HL-60/S4 treated with retinoic acid at 250 ng/mL for 4 days and 3 days (cell line): ENCODE measurements around the gene EOLA2.
"Not testable (repeated sequence)": the region's sequence is repeated elsewhere in the genome, so short reads cannot be mapped to it uniquely, and the experiment has no call there.

Source experiments
- in situ Hi-C: fragments of 300-500 bp; cut with MboI; formaldehyde crosslinking; loops from 2 replicates; pipeline ENCODE4 v1.7.0; 2022; ENCODE audit warnings: low sequenced_read_pairs

EOLA2 gene

GRCh38 chrX:149938427-149938880 lies at the start of gene EOLA2:
TSS of gene EOLA2 (minus strand) at chrX:149938491. CDS start at chrX:149933874, 4,617 bp downstream.
- in situ Hi-C loops = no loop called here

GRCh38 chrX:149987613-149988012 lies 49.3 kb upstream of the EOLA2 start:
- in situ Hi-C loops = no loop called here

GRCh38 chrX:149984411-149984810 lies 46.1 kb upstream of the EOLA2 start:
- in situ Hi-C loops = no loop called here

GRCh38 chrX:149982310-149982709 lies 44.0 kb upstream of the EOLA2 start:
- in situ Hi-C loops = no loop called here

- in situ Hi-C loops = no loop called here
These were observed 40.9 kb upstream of the EOLA2 start for GRCh38 chrX:149979126-149979644.

GRCh38 chrX:149962859-149963757 lies 24.8 kb upstream of the EOLA2 start:
- in situ Hi-C loops = loop anchor here (25.0 kb wide), 1 partner anchor 749 kb away; no protein-coding TSS in a partner anchor

GRCh38 chrX:149962010-149962409 lies 23.7 kb upstream of the EOLA2 start:
- in situ Hi-C loops = loop anchor here (25.0 kb wide), 1 partner anchor 750 kb away; no protein-coding TSS in a partner anchor

- in situ Hi-C loops = loop anchor here (25.0 kb wide), 1 partner anchor 751 kb away; no protein-coding TSS in a partner anchor
These were observed 23.3 kb upstream of the EOLA2 start for GRCh38 chrX:149961572-149961971.

GRCh38 chrX:149950681-149951080 lies 12.4 kb upstream of the EOLA2 start:
- in situ Hi-C loops = loop anchor here (25.0 kb wide), 1 partner anchor 762 kb away; no protein-coding TSS in a partner anchor

GRCh38 chrX:149949743-149950436 lies 11.6 kb upstream of the EOLA2 start:
- in situ Hi-C loops = loop anchor here (25.0 kb wide), 1 partner anchor 762 kb away; no protein-coding TSS in a partner anchor

- in situ Hi-C loops = no loop called here
These were observed 9.7 kb upstream of the EOLA2 start for GRCh38 chrX:149948016-149948415.

GRCh38 chrX:149946932-149947331 lies 8.6 kb upstream of the EOLA2 start:
- in situ Hi-C loops = not testable (repeated sequence)

GRCh38 chrX:149945820-149946219 lies 7.5 kb upstream of the EOLA2 start:
- in situ Hi-C loops = not testable (repeated sequence)

GRCh38 chrX:149945087-149945670 lies 6.9 kb upstream of the EOLA2 start:
- in situ Hi-C loops = not testable (repeated sequence)

GRCh38 chrX:149940674-149941024 lies 2.4 kb upstream of the EOLA2 start:
- in situ Hi-C loops = not testable (repeated sequence)

- in situ Hi-C loops = no loop called here
These were observed 1.8 kb upstream of the EOLA2 start for GRCh38 chrX:149939905-149940673.

GRCh38 chrX:149939655-149939904 lies 1.3 kb upstream of the EOLA2 start:
- in situ Hi-C loops = no loop called here

GRCh38 chrX:149938881-149939654 lies 777 bp upstream of the EOLA2 start:
- in situ Hi-C loops = no loop called here

GRCh38 chrX:149937871-149938426 lies 342 bp downstream of the EOLA2 start:
- in situ Hi-C loops = no loop called here
